HEK293T (cell line): ENCODE data around the gene CHRNB1.

Source experiments
- ARNT ChIP-seq: fragments of 450-650 bp; IDR thresholded peaks from 2 replicates; pipeline ENCODE4 v1.6.1; 2017; ENCODE audit warnings: mild to moderate bottlenecking
- BHLHE40 ChIP-seq: fragments of 450-650 bp; IDR thresholded peaks from 2 replicates; pipeline ENCODE4 v1.6.1; 2016; ENCODE audit warnings: mild to moderate bottlenecking, moderate library complexity, borderline replicate concordance
- ELF4 ChIP-seq: fragments of 450-650 bp; IDR thresholded peaks from 2 replicates; pipeline ENCODE4 v1.6.1; 2017; ENCODE audit warnings: antibody characterized with exemption
- FOXK2 ChIP-seq: fragments of 450-650 bp; IDR thresholded peaks from 2 replicates; pipeline ENCODE4 v1.6.1; 2016; ENCODE audit warnings: mild to moderate bottlenecking
- LEF1 ChIP-seq: fragments of 450-650 bp; IDR thresholded peaks from 2 replicates; pipeline ENCODE4 v1.6.1; 2017; ENCODE audit warnings: mild to moderate bottlenecking, borderline replicate concordance
- SP1 ChIP-seq: fragments of 450-650 bp; IDR thresholded peaks from 2 replicates; pipeline ENCODE4 v1.6.1; 2017

- TF ChIP-seq ELF4 = no peak
- no peak for TF ChIP-seq LEF1
- TF ChIP-seq SP1 = no peak
- TF ChIP-seq BHLHE40 = no peak
- no peak for TF ChIP-seq FOXK2
- no peak for TF ChIP-seq ARNT
Observed at GRCh38 chr17:7444682-7445618, at the start of gene CHRNB1.
